K562 treated with DMSO at 1 percent for 12 hours (cell line): ENCODE measurements around the gene OR7A5. TPM values are rescaled to one million over a fixed set of nuclear protein-coding genes. Genes with fewer than 3 reads are reported as not detected.

Experiments
- total RNA-seq: library from RNA; unstranded; fragments of 300-600 nt; gene quantifications from 2 replicates; pipeline ENCODE4 v1.2.3, GENCODE V29; 2022; ENCODE audit not compliant: insufficient read depth

OR7A5 gene
- not detected in 2 replicates for total RNA-seq

DNA sequence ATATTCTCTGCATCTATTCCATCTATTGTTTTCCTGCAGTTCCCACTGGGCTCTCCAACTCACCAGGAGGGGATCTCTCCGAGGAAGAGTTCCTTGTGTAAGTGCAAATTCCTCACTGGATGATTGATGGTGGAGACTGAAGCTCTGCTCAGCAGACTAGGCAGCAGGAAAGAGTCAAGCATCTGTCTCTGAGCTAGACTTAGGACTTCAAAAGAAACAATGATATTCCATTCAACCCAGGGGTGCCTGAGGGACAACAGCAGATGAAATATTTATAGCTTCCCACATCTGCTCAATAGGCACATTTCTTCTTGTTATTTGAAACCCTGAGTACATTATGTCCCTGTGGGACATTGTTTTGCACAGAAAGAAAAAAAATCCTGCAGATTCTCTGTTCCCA is at the start of gene OR7A5, which contains the start of gene OR7C1:
TSS of gene OR7A5 (minus strand) at position 175 of the 400 bp plus-strand sequence. CDS start 6,944 bp downstream, outside the sequence.
TSS of gene OR7C1 (minus strand) at position 175 of the 400 bp plus-strand sequence. CDS start 35,049 bp downstream, outside the sequence.

DNA sequence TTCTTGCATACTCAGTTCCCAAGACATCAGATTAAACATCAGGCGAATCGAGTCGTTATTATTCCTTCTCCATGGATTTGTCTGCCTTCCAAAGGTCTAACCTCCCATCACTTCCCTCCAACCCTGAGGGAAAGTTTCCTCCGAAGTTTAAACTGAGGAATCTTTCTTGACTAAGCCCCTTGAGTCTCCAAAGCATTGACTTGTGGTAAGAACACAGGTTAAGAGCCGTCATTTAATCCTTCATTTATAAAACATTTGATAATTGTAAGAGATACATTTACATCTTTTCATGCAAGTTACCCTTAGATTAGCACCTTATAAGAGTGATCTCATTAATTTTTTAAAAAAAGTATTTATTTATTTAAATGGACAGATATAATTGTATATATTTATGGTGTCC is 13.8 kb upstream of the OR7A5 start, which contains the start of gene OR7A10:
TSS of gene OR7A10 (minus strand) at position 101 of the 400 bp plus-strand sequence. CDS start 7,045 bp downstream, outside the sequence.

DNA sequence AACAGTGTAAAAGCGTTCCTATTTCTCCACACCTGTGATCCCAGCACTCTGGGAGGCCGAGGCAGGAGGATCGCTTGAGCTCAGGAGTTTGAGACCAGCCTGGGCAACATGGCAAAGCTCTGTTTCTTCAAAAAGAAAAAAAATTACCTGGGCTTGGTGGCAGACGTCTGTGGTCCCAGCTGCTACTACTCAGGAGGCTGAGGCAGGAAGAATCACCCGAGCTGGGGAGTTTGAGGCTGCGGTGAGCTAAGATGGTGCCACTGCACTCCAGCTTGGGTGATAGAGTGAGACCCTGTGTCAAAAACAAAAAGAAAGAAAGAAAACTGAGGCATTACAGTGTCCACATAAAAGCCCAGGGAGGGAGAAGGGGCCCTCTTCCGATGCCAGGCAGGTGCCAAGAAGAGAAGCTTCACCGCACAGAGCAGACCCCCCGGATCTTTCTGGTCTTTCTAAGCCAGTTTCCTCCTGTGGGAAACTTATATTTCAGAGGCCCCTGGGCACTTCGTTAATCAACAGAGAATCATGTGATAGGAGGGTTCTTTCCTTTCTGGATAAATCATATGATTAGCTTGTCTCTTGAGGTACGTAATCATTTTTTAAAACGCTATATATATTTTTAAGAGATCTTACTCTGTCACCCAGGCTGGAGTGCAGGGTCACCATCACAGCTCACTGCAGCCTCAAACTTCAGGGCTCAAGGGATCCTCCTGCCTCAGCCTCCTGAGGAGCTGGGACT is 56.7 kb downstream of the OR7A5 start, which contains the start of gene ADGRE2:
TSS of gene ADGRE2 (minus strand) at position 451 of the 736 bp plus-strand sequence. CDS start 1,804 bp downstream, outside the sequence.

Other genes with a start within 250 kb of the OR7A5 start
- gene ADGRE3, start 160.3 kb downstream of the OR7A5 start, total RNA-seq, result not detected in 2 replicates
- 2.6 and 11.4 TPM in 2 replicates for gene ZNF333, start 145.1 kb downstream of the OR7A5 start, total RNA-seq
- gene ADGRE2, start 56.6 kb downstream of the OR7A5 start, total RNA-seq, result 2.5 and 7.5 TPM in 2 replicates
- gene OR7C1, start within 50 bp of the OR7A5 start, total RNA-seq, result not detected in 2 replicates
- gene OR7A10, start 13.7 kb upstream of the OR7A5 start, total RNA-seq, result not detected in 2 replicates
- gene OR7A17, start 50.9 kb upstream of the OR7A5 start, total RNA-seq, result not detected in 2 replicates
- not detected in 2 replicates for gene OR7C2, start 106.3 kb upstream of the OR7A5 start, total RNA-seq
- not detected in 2 replicates for gene SLC1A6, start 144.7 kb upstream of the OR7A5 start, total RNA-seq
- 0.25 TPM in 1 of 2 replicates, not detected in the other for gene CASP14, start 214.3 kb upstream of the OR7A5 start, total RNA-seq
- gene OR1I1, start 247.0 kb upstream of the OR7A5 start, total RNA-seq, result not detected in 2 replicates